HEK293 (cell line): ENCODE data around the gene FMN1.

Source experiments
- CTCF ChIA-PET: fragments of 350-600 bp; formaldehyde crosslinking; extraction: SDS; loops from one replicate; lab custom pipeline; 2021; ENCODE audit warnings: antibody characterized with exemption; lab: Yijun Ruan, JAX
- POLR2A ChIA-PET: fragments of 300-600 bp; formaldehyde crosslinking; extraction: SDS; loops from one replicate; lab custom pipeline; 2020; ENCODE audit warnings: antibody characterized with exemption, inconsistent platforms; lab: Yijun Ruan, JAX
- H3K27ac ChIP-seq: fragments of 200-500 bp; sonication (Bioruptor generic); 2 replicates; pipeline ENCODE4 v1.5.1; 2014; ENCODE audit warnings: low read depth, low read length, control low read depth, inconsistent platforms; ENCODE audit errors: extremely low read depth
- H3K36me3 ChIP-seq, 2 experiments: fragments of 200-500 bp in 1 of 2; sonication (Bioruptor generic) in 1 of 2; 1 replicate in 1 of 2; 2 replicates in 1 of 2; pipeline ENCODE4 v1.5.1; 2014 to 2017; ENCODE audit warnings: inconsistent platforms in 2 of 2, low read length in 2 of 2; ENCODE audit not compliant: control insufficient read depth in 2 of 2, insufficient read depth in 1 of 2
- H3K4me1 ChIP-seq: fragments of 200-500 bp; sonication (Bioruptor generic); 2 replicates; pipeline ENCODE4 v1.5.1; 2014; ENCODE audit warnings: mild to moderate bottlenecking, low read length, inconsistent platforms; ENCODE audit not compliant: control insufficient read depth, insufficient read depth
- H3K4me3 ChIP-seq: 2 replicates; pipeline ENCODE4 v1.5.1; 2011; ENCODE audit warnings: low read depth, mild to moderate bottlenecking, control low read depth, low read length, moderate library complexity
- H3K9me3 ChIP-seq: fragments of 200-500 bp; sonication (Bioruptor generic); 2 replicates; pipeline ENCODE4 v1.5.1; 2014; ENCODE audit warnings: low read depth, low read length, inconsistent platforms; ENCODE audit not compliant: control insufficient read depth, insufficient read depth
- GLIS2 ChIP-seq: fragments of 450-650 bp; formaldehyde crosslinking; IDR thresholded peaks from 2 replicates; pipeline ENCODE4 v1.5.1; 2016; ENCODE audit warnings: missing biosample characterization, missing genetic modification characterization
- REPIN1 ChIP-seq: fragments of 450-650 bp; formaldehyde crosslinking; IDR thresholded peaks from 2 replicates; pipeline ENCODE4 v1.5.1; 2017; ENCODE audit warnings: missing biosample characterization, missing genetic modification characterization, low read depth
- ZBTB48 ChIP-seq: fragments of 450-650 bp; formaldehyde crosslinking; IDR thresholded peaks from 2 replicates; pipeline ENCODE4 v1.5.1; 2016; ENCODE audit warnings: missing biosample characterization, missing genetic modification characterization
- ZBTB8A ChIP-seq: fragments of 450-650 bp; formaldehyde crosslinking; IDR thresholded peaks from 2 replicates; pipeline ENCODE4 v1.5.1; 2016; ENCODE audit warnings: missing biosample characterization, missing genetic modification characterization
- ZFP37 ChIP-seq: fragments of 450-650 bp; formaldehyde crosslinking; IDR thresholded peaks from 2 replicates; pipeline ENCODE4 v1.5.1; 2016; ENCODE audit warnings: missing biosample characterization, missing genetic modification characterization
- ZNF146 ChIP-seq: fragments of 450-650 bp; formaldehyde crosslinking; IDR thresholded peaks from 2 replicates; pipeline ENCODE4 v1.5.1; 2016; ENCODE audit warnings: missing biosample characterization, missing genetic modification characterization
- ZNF174 ChIP-seq: fragments of 450-650 bp; formaldehyde crosslinking; IDR thresholded peaks from 2 replicates; pipeline ENCODE4 v1.5.0; 2017; ENCODE audit warnings: missing biosample characterization, mild to moderate bottlenecking, missing genetic modification characterization
- ZNF223 ChIP-seq: fragments of 450-650 bp; formaldehyde crosslinking; IDR thresholded peaks from 2 replicates; pipeline ENCODE4 v1.5.1; 2016; ENCODE audit warnings: missing biosample characterization, missing genetic modification characterization
- ZNF280D ChIP-seq: fragments of 450-650 bp; formaldehyde crosslinking; IDR thresholded peaks from 2 replicates; pipeline ENCODE4 v1.5.1; 2016; ENCODE audit warnings: missing biosample characterization, missing genetic modification characterization
- ZNF350 ChIP-seq: fragments of 450-650 bp; formaldehyde crosslinking; IDR thresholded peaks from 2 replicates; pipeline ENCODE4 v1.5.0; 2017; ENCODE audit warnings: missing biosample characterization, mild to moderate bottlenecking, missing genetic modification characterization
- ZNF362 ChIP-seq: fragments of 450-650 bp; formaldehyde crosslinking; IDR thresholded peaks from 2 replicates; pipeline ENCODE4 v1.5.1; 2016; ENCODE audit warnings: missing biosample characterization, missing genetic modification characterization
- ZNF366 ChIP-seq: fragments of 450-650 bp; formaldehyde crosslinking; conservative IDR thresholded peaks from 2 replicates; pipeline ENCODE4 v1.5.1; 2016; ENCODE audit warnings: missing biosample characterization, missing genetic modification characterization
- ZNF416 ChIP-seq: fragments of 450-650 bp; formaldehyde crosslinking; IDR thresholded peaks from 2 replicates; pipeline ENCODE4 v1.5.1; 2016; ENCODE audit warnings: missing biosample characterization, missing genetic modification characterization
- ZNF449 ChIP-seq: fragments of 450-650 bp; formaldehyde crosslinking; IDR thresholded peaks from 2 replicates; pipeline ENCODE4 v1.5.1; 2017; ENCODE audit warnings: missing biosample characterization, mild to moderate bottlenecking, missing genetic modification characterization, moderate library complexity
- ZNF488 ChIP-seq: fragments of 450-650 bp; formaldehyde crosslinking; IDR thresholded peaks from 2 replicates; pipeline ENCODE4 v1.5.1; 2016; ENCODE audit warnings: missing biosample characterization, missing genetic modification characterization
- ZNF544 ChIP-seq: fragments of 450-650 bp; formaldehyde crosslinking; IDR thresholded peaks from 2 replicates; pipeline ENCODE4 v1.5.0; 2017; ENCODE audit warnings: missing biosample characterization, missing genetic modification characterization
- ZNF624 ChIP-seq: fragments of 450-650 bp; formaldehyde crosslinking; IDR thresholded peaks from 2 replicates; pipeline ENCODE4 v1.5.1; 2017; ENCODE audit warnings: missing biosample characterization, missing genetic modification characterization
- ZNF76 ChIP-seq: fragments of 450-650 bp; formaldehyde crosslinking; IDR thresholded peaks from 2 replicates; pipeline ENCODE4; 2016; ENCODE audit warnings: low read depth, missing biosample characterization, missing genetic modification characterization, borderline replicate concordance
- ZSCAN4 ChIP-seq: fragments of 450-650 bp; formaldehyde crosslinking; IDR thresholded peaks from 2 replicates; pipeline ENCODE4 v1.5.1; 2017; ENCODE audit warnings: missing biosample characterization, missing genetic modification characterization
- TF ChIP-seq, protein P1 (sequence below): fragments of 450-650 bp; formaldehyde crosslinking; IDR thresholded peaks from 2 replicates; pipeline ENCODE4 v1.5.1; 2017; ENCODE audit warnings: missing biosample characterization, missing genetic modification characterization
- TF ChIP-seq, protein P2 (sequence below): fragments of 450-650 bp; formaldehyde crosslinking; IDR thresholded peaks from 2 replicates; pipeline ENCODE4 v1.5.1; 2016; ENCODE audit warnings: missing biosample characterization, missing genetic modification characterization
- TF ChIP-seq, protein P3 (sequence below): fragments of 450-650 bp; formaldehyde crosslinking; IDR thresholded peaks from 2 replicates; pipeline ENCODE4 v1.5.1; 2016; ENCODE audit warnings: missing biosample characterization, missing genetic modification characterization

FMN1 gene

GRCh38 chr15:32923176-32923575, 271.3 kb downstream of the FMN1 start:
- ChIA-PET POLR2A (no interaction called here), CTCF (interaction anchor here (0.5 kb wide), 1 partner anchor 24 kb away, joined by 3 read pairs; no protein-coding TSS in a partner anchor)
- no peaks in the 10 kb centered on the region for H3K36me3 ChIP-seq
- TF ChIP-seq ZNF146 (tag by site-specific recombination) (no peak), ZNF416 (tag by site-specific recombination) (no peak), ZNF366 (tag by site-specific recombination) (no peak), ZFP37 (no peak), ZNF350 (no peak)
- no peaks in the 10 kb centered on the region for H3K9me3 ChIP-seq
- H3K4me3 ChIP-seq = no peak overlapping the region
- H3K27ac ChIP-seq = no peak overlapping the region
- H3K4me1 ChIP-seq = no peaks in the 10 kb centered on the region

DNA sequence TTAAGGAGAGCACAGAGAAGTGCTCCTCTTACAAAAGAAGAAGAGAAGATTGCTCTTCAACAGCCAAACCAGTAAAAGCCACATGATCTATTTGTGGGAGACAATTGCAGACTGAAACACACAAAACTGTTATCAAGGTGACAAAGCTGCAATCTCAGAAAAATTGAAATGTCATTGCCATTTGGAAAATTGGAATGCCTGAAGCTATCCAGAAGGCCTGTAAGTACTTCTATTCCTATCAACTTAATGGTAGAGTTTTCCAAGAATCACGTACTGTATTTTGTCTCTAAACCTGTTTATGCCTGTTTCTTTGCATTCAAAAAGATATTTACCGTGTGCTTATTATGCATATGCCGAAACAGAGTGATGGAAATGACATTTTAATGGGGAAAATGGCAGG, 272.0 kb downstream of the FMN1 start:
- no peaks in the 10 kb centered on the region for H3K36me3 ChIP-seq
- ChIA-PET CTCF (interaction anchor here (1.6 kb wide), 1 partner anchor 14 kb away, joined by 4 read pairs; no protein-coding TSS in a partner anchor), POLR2A (no interaction called here)
- no peaks in the 10 kb centered on the region for H3K9me3 ChIP-seq
- H3K27ac ChIP-seq = no peak overlapping the region
- no peak overlapping the region for H3K4me3 ChIP-seq
- no peaks in the 10 kb centered on the region for H3K4me1 ChIP-seq
- TF ChIP-seq ZNF76 (tag by site-specific recombination) (no peak), ZNF366 (tag by site-specific recombination) (no peak), GLIS2 (no peak), ZSCAN4 (tag by site-specific recombination) (no peak), ZNF624 (tag by site-specific recombination) (no peak), ZNF449 (no peak), ZBTB48 (tag by site-specific recombination) (no peak), ZNF223 (tag by site-specific recombination) (no peak), REPIN1 (tag by site-specific recombination) (no peak), ZNF544 (tag by site-specific recombination) (no peak), ZBTB8A (tag by site-specific recombination) (no peak), ZNF280D (tag by site-specific recombination) (no peak), ZNF488 (tag by site-specific recombination) (no peak), ZNF362 (tag by site-specific recombination) (no peak), ZNF174 (tag by site-specific recombination) (no peak)
- TF ChIP-seq, protein P1, sequence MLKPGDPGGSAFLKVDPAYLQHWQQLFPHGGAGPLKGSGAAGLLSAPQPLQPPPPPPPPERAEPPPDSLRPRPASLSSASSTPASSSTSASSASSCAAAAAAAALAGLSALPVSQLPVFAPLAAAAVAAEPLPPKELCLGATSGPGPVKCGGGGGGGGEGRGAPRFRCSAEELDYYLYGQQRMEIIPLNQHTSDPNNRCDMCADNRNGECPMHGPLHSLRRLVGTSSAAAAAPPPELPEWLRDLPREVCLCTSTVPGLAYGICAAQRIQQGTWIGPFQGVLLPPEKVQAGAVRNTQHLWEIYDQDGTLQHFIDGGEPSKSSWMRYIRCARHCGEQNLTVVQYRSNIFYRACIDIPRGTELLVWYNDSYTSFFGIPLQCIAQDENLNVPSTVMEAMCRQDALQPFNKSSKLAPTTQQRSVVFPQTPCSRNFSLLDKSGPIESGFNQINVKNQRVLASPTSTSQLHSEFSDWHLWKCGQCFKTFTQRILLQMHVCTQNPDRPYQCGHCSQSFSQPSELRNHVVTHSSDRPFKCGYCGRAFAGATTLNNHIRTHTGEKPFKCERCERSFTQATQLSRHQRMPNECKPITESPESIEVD = no peak
- TF ChIP-seq, protein P2, sequence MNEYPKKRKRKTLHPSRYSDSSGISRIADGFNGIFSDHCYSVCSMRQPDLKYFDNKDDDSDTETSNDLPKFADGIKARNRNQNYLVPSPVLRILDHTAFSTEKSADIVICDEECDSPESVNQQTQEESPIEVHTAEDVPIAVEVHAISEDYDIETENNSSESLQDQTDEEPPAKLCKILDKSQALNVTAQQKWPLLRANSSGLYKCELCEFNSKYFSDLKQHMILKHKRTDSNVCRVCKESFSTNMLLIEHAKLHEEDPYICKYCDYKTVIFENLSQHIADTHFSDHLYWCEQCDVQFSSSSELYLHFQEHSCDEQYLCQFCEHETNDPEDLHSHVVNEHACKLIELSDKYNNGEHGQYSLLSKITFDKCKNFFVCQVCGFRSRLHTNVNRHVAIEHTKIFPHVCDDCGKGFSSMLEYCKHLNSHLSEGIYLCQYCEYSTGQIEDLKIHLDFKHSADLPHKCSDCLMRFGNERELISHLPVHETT (tag by site-specific recombination) = no peak
- TF ChIP-seq, protein P3, sequence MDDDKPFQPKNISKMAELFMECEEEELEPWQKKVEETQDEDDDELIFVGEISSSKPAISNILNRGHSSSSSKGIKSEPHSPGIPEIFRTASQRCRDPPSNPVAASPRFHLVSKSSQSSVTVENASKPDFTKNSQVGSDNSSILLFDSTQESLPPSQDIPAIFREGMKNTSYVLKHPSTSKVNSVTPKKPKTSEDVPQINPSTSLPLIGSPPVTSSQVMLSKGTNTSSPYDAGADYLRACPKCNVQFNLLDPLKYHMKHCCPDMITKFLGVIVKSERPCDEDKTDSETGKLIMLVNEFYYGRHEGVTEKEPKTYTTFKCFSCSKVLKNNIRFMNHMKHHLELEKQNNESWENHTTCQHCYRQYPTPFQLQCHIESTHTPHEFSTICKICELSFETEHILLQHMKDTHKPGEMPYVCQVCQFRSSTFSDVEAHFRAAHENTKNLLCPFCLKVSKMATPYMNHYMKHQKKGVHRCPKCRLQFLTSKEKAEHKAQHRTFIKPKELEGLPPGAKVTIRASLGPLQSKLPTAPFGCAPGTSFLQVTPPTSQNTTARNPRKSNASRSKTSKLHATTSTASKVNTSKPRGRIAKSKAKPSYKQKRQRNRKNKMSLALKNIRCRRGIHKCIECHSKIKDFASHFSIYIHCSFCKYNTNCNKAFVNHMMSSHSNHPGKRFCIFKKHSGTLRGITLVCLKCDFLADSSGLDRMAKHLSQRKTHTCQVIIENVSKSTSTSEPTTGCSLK (tag by site-specific recombination) = no peak
